ENCODE results near the gene TMEM88. TPM values are rescaled to one million over a fixed set of nuclear protein-coding genes. Genes with fewer than 3 reads are reported as not detected.
"Not testable (repeated sequence)": the region's sequence is repeated elsewhere in the genome, so short reads cannot be mapped to it uniquely, and the experiment has no call there.

TMEM88 gene
- not detected in 2 replicates for total RNA-seq (2014; rRNA removed; shearing (Covaris generic))

GRCh38 chr17:7854851-7855659 is at the start of gene TMEM88:
TMEM88 (plus strand) TSS chr17:7855066; CDS start chr17:7855075, 9 bp downstream.
- no peak for DNase-seq (ENCODE audit: low spot score)

DNA sequence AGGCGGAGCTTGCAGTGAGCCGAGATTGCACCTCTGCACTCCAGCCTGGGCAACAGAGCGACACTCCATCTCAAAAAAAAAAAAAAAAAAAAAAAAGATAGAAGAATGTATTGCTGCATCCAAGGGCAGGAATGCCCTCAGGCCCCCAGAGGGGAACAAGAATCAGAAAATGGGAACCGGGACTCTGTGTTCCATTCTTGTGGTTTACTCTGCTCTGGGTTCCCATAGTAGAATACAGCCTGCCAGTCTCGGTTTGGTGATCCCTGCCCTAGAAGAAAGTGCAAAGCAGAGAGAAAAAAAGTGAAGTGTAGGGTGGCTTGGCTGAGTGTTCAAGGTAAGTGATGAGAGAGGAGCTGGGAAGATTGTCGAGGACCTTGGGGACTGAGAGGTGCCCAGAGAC is 48.3 kb upstream of the TMEM88 start:
- no peak for DNase-seq (ENCODE audit: low spot score)

- no peak for DNase-seq (ENCODE audit: low spot score)
Observed at GRCh38 chr17:7807206-7807605, 47.7 kb upstream of the TMEM88 start.

- DNase-seq (ENCODE audit: low spot score), result no peak
Observed at GRCh38 chr17:7809086-7809790, 45.6 kb upstream of the TMEM88 start.

DNA sequence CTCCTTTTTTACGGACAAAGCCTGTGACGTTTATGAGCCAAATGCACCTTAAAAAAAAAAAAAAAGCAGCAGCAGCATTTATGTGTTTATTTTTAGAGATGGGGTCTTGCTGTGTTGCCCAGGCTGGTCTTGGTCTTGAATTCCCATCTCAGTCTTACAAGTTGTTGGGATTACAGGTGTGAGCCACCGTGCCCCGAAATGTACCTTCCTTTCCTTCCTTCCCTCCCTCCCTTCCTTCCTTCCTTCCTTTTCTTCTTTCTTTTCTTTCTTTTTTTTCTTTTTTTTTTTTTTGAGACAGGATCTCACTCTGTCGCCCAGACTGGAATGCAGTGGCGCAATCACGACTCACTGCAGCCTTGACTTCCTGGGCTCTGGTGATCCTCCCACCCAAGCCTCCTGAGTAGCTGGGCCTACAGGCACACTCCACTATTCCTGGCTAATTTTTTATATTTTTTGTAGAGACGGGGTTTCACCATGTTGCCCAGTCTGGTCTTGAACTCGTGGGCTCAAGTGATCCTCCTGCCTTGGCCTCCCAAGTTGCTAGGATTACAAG is 45.0 kb upstream of the TMEM88 start:
- not testable (repeated sequence) for DNase-seq (ENCODE audit: low spot score)

DNA sequence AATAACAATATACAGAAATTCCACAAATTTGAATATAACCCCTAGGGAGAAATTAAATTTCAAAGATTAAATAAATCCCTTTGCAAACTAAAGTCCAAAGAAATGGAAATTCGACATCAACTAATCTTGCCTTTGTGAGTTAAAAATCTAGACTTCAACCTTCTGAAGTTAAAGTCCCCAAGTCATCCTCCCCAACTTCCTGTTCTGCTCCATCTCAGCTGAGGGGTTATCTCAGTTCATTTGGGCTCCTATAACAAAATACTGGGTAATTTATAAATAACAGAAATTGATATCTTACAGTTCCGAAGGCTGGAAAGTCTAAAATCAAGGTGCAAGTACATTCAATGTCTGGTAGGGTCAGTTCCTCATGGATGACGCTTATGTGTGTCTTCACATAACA is 43.6 kb upstream of the TMEM88 start:
- DNase-seq (ENCODE audit: low spot score), result no peak

GRCh38 chr17:7814969-7815368 is 39.9 kb upstream of the TMEM88 start:
- DNase-seq (ENCODE audit: low spot score), result no peak

- no peak for DNase-seq (ENCODE audit: low spot score)
Observed at GRCh38 chr17:7816926-7817642, 37.8 kb upstream of the TMEM88 start.

GRCh38 chr17:7817643-7817964 is 37.3 kb upstream of the TMEM88 start:
- DNase-seq (ENCODE audit: low spot score), result no peak

DNA sequence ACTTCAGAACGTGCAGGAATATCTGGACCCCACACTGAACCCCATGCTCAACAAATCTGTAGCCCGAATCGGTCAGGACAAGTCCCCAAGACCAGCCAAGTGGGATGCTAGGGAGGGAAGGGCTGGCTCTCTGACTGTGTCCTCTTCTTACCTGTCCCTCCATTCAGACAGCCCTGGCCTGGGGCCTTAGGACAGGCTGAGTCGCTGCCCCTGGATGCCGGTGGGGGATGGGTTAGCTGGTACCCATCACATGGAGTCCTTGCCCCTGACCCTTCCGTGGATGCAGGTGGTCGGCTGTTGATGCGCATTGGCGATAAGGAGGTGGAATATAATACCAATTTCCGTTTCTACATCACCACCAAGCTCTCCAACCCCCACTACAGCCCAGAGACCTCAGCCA is 36.8 kb upstream of the TMEM88 start:
- DNase-seq (ENCODE audit: low spot score), result no peak

GRCh38 chr17:7818746-7819645 is 35.9 kb upstream of the TMEM88 start:
- no peak for DNase-seq (ENCODE audit: low spot score)

DNA sequence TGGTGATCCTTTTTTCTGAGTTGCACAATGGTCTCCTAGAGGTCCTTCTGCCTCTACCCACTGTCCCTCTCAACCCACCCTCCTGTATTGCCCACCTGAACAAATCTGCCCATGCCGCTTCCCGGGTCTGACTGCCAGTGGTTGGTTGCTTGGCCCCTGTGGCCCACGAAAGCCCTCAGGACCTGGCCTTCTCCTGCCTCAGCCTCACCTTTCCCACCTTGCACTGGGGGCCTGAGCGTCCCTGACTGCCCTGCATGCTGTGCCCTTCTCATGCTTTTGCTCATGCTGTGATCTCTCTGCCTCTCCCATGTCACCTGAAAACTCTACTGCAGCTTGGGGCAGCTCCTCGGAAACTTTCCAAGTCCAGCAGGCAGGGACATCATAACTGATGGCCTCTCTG is 34.6 kb upstream of the TMEM88 start:
- no peak for DNase-seq (ENCODE audit: low spot score)

- no peak for DNase-seq (ENCODE audit: low spot score)
Observed at GRCh38 chr17:7822126-7822525, 32.7 kb upstream of the TMEM88 start.

- DNase-seq (ENCODE audit: low spot score), result no peak
Observed at GRCh38 chr17:7823581-7824001, 31.3 kb upstream of the TMEM88 start.

- no peak for DNase-seq (ENCODE audit: low spot score)
Observed at GRCh38 chr17:7824021-7824924, 30.6 kb upstream of the TMEM88 start.

- no peak for DNase-seq (ENCODE audit: low spot score)
Observed at GRCh38 chr17:7825206-7825990, 29.5 kb upstream of the TMEM88 start.

- no peak for DNase-seq (ENCODE audit: low spot score)
Observed at GRCh38 chr17:7830616-7831015, 24.2 kb upstream of the TMEM88 start.

DNA sequence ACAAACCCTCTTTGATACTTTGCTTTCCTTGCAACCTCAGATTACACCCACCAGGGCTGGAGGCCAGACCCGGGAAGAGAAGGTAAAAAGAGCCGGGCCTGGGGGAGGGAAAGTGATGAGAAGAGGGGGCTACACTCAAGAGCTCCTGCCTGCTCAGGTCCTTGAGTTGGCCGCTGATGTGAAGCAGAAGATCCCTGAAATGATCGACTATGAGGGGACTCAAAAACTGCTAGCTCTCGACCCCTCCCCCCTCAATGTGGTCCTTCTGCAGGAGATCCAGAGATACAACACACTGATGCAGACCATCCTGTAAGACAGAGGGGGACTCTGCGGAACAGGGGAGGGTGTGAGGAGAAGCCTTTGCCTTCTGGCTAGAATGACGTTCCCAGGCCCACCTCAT is 23.6 kb upstream of the TMEM88 start:
- no peak for DNase-seq (ENCODE audit: low spot score)

- no peak for DNase-seq (ENCODE audit: low spot score)
Observed at GRCh38 chr17:7832431-7832830, 22.4 kb upstream of the TMEM88 start.

Data from H4 (cell line).